OCI-LY3 (cell line): ENCODE results near the gene FCHSD2.

ENCODE experiments used
- EZH2phosphoT487 ChIP-seq: fragments of 200-600 bp; shearing (Covaris generic); IDR thresholded peaks from 2 replicates; pipeline ENCODE4 v1.6.1; 2018; ENCODE audit warnings: antibody characterized with exemption, mixed run types, low read depth
- TF ChIP-seq, protein P1 (sequence below): fragments of 200-600, 300-600 bp; sonication (generic); IDR thresholded peaks from 2 replicates; pipeline ENCODE4 v1.5.1; 2014; ENCODE audit warnings: antibody characterized with exemption, low read length, low read depth

GRCh38 chr11:72929256-72929655 lies 212.9 kb downstream of the FCHSD2 start:
- TF ChIP-seq EZH2phosphoT487 = no peak
- TF ChIP-seq, protein P1, sequence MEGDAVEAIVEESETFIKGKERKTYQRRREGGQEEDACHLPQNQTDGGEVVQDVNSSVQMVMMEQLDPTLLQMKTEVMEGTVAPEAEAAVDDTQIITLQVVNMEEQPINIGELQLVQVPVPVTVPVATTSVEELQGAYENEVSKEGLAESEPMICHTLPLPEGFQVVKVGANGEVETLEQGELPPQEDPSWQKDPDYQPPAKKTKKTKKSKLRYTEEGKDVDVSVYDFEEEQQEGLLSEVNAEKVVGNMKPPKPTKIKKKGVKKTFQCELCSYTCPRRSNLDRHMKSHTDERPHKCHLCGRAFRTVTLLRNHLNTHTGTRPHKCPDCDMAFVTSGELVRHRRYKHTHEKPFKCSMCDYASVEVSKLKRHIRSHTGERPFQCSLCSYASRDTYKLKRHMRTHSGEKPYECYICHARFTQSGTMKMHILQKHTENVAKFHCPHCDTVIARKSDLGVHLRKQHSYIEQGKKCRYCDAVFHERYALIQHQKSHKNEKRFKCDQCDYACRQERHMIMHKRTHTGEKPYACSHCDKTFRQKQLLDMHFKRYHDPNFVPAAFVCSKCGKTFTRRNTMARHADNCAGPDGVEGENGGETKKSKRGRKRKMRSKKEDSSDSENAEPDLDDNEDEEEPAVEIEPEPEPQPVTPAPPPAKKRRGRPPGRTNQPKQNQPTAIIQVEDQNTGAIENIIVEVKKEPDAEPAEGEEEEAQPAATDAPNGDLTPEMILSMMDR = no peak
